BJ (cell line): ENCODE measurements around the gene ERBB4. TPM values are rescaled to one million over a fixed set of nuclear protein-coding genes. Genes with fewer than 3 reads are reported as not detected.
A peak's percentile ranks its signal among the peaks of the same experiment; 100 is the strongest.

ENCODE experiments used
- CTCF ChIA-PET: fragments of 350-600 bp; formaldehyde crosslinking; extraction: SDS; loops from one replicate; lab custom pipeline; 2021; ENCODE audit warnings: antibody characterized with exemption, inconsistent platforms; lab: Yijun Ruan, JAX
- POLR2A ChIA-PET: fragments of 300-600 bp; sonication (Branson Sonifier 250); formaldehyde crosslinking; extraction: SDS; loops from one replicate; lab custom pipeline; 2021; ENCODE audit warnings: antibody characterized with exemption; lab: Charles Lee
- DNase-seq: peaks from one replicate; pipeline ENCODE4 v3.0.0-alpha.2; 2011; ENCODE audit warnings: low read depth
- H3K27me3 ChIP-seq: 2 replicates; pipeline ENCODE4 v1.6.0; 2011; ENCODE audit warnings: low read length; ENCODE audit not compliant: control insufficient read depth, insufficient read depth
- H3K36me3 ChIP-seq: 2 replicates; pipeline ENCODE4 v1.5.1; 2011; ENCODE audit warnings: low read length; ENCODE audit not compliant: control insufficient read depth, insufficient read depth
- H3K4me3 ChIP-seq: 2 replicates; pipeline ENCODE4 v1.5.1; 2011; ENCODE audit warnings: low read depth, mild to moderate bottlenecking, control low read depth, low read length
- CTCF ChIP-seq: IDR thresholded peaks from 2 replicates; pipeline ENCODE4 v1.5.1; 2011; ENCODE audit warnings: low read depth, mild to moderate bottlenecking, control low read depth, inconsistent platforms, low read length, moderate library complexity; ENCODE audit not compliant: insufficient read depth
- polyA plus RNA-seq: library from polyadenylated mRNA; depleted of rRNA; stranded (reverse); fragments of >200 nt; gene quantifications from 2 replicates; pipeline ENCODE4 v1.2.3, GENCODE V29; 2011

Gene ERBB4
- polyA plus RNA-seq, 1 experiment, result not detected

- H3K4me3 ChIP-seq, result no peak overlapping the region
- H3K36me3 ChIP-seq, result no peaks in the 10 kb centered on the region
- TF ChIP-seq CTCF, result no peak
- ChIA-PET CTCF (interaction anchor here (0.6 kb wide), 1 partner anchor 73 kb away, joined by 3 read pairs; no protein-coding TSS in a partner anchor), POLR2A (no interaction called here)
- H3K27me3 ChIP-seq, result no peaks in the 10 kb centered on the region
- DNase-seq, result peak; percentile 5
Measured at GRCh38 chr2:212145121-212145520, 393.5 kb downstream of the ERBB4 start.

GRCh38 chr2:212142631-212143030 lies 396.0 kb downstream of the ERBB4 start:
- Histone ChIP-seq H3K4me3 (no peak overlapping the region), H3K27me3 (no peaks in the 10 kb centered on the region), H3K36me3 (no peaks in the 10 kb centered on the region)
- no peak for TF ChIP-seq CTCF
- no peak for DNase-seq
- POLR2A ChIA-PET, result no interaction called here
- CTCF ChIA-PET, result no interaction called here

- no peak for DNase-seq
- CTCF ChIA-PET, result no interaction called here
- POLR2A ChIA-PET, result no interaction called here
- Histone ChIP-seq H3K36me3 (no peaks in the 10 kb centered on the region), H3K4me3 (no peak overlapping the region), H3K27me3 (no peaks in the 10 kb centered on the region)
- TF ChIP-seq CTCF, result no peak
Measured at GRCh38 chr2:212141499-212141898, 397.1 kb downstream of the ERBB4 start.

GRCh38 chr2:212136216-212136795 lies 402.3 kb downstream of the ERBB4 start:
- DNase-seq, result no peak
- H3K4me3 ChIP-seq, result no peak overlapping the region
- TF ChIP-seq CTCF, result no peak
- ChIA-PET CTCF (no interaction called here), POLR2A (no interaction called here)
- no peaks in the 10 kb centered on the region for H3K27me3 ChIP-seq
- H3K36me3 ChIP-seq, result no peaks in the 10 kb centered on the region

GRCh38 chr2:212135739-212136138 lies 402.9 kb downstream of the ERBB4 start:
- CTCF ChIA-PET, result no interaction called here
- DNase-seq, result no peak

More at GRCh38 chr2:212135739-212136138, 402.9 kb downstream of the ERBB4 start:
- POLR2A ChIA-PET, result no interaction called here
- Histone ChIP-seq H3K27me3 (no peaks in the 10 kb centered on the region), H3K4me3 (no peak overlapping the region), H3K36me3 (no peaks in the 10 kb centered on the region)
- TF ChIP-seq CTCF, result no peak
